GM19035 (cell line): Measurements from ENCODE around the gene FAM47E.

Experiments used
- ATAC-seq: cut with Tn5 transposase; IDR thresholded peaks from one replicate; pipeline ENCODE4 v1.9.1; 2021; ENCODE audit not compliant: unreplicated experiment

Gene FAM47E

DNA sequence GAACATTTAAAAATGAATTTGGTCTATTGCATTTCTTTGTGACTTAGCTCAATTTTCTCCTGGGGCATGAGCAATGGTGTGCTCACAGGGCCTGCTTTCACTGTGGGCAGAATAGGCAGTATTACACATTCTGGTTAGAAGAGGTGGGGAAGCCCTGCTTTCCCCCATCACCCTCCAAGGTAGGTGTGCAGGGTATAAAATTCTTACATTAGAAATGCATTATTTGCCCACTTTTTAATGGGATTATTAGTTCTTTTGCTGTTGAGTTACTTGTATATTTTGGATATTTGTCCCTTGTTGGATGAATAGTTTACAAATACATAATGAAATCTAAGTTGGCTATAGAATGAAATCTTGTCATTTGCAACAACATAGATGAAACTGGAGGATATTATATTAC lies 46.7 kb downstream of the FAM47E start:
- no peak for ATAC-seq

DNA sequence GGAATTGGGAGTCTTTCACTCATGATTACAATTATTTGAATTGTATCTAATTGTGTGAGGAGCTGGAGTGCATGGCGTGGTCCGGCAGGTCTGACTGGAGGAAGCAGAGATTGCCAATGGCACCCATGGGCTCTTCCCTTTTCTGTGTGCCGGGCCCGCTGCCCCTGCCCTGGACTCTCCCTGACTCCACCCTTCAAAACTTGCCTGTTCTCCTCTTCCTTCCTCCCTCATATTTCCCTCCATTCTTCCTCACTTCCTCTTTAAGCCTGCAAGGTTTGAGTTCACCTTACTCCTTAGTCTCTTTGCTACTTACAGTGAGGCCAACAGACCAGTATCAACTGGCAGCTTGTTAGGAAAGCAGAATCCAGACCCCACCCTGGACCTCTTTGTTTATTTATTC lies 48.5 kb downstream of the FAM47E start:
- ATAC-seq, result no peak

GRCh38 chr4:76301068-76301774 lies 49.7 kb downstream of the FAM47E start:
- peak; percentile 97 for ATAC-seq

DNA sequence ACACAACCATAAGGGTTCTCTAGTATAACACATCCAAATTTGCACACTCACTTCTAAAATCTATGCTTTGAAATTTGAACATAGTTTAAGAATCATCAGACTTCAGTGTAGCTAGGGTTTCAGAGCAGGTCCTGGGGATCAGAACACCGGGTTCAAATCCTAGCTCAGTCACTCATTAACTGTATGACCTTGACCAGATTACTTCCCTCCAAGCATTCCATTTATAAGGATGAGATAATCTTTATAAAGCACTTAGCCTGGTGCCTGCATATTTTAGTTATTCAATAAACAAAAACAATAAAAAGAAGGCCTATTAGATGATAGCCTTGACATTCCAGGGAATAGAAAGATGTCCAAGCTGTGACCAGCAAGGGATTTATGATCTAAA lies 50.2 kb downstream of the FAM47E start:
- ATAC-seq, result no peak

DNA sequence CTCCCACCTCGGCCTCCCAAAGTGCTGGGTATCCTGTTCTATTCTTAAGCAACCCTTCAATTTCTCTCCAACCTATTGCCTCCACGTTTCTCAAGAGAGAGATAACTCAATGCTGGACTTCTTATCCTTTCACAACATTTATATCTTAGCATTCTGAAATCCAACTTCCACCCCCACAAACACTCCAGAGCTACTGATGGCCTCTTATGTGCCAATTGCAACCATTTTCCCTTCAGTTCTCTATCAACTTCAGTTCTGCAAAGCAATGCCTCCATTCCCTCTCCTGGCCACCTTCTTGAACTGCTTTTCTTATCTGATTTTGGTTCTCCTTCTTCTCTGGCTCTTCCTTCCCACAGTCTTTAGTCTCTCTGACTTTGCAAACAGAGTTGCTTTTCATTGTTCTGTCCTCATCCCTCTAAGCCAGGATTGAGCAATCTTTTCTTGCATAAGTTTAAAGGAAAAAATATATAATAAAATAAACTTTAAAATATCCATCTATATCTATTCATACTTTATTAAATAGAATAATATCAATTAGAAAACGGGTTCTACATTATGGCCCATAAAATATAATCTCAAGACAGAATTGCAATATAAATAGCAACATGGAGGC lies 51.4 kb downstream of the FAM47E start:
- ATAC-seq, result no peak

DNA sequence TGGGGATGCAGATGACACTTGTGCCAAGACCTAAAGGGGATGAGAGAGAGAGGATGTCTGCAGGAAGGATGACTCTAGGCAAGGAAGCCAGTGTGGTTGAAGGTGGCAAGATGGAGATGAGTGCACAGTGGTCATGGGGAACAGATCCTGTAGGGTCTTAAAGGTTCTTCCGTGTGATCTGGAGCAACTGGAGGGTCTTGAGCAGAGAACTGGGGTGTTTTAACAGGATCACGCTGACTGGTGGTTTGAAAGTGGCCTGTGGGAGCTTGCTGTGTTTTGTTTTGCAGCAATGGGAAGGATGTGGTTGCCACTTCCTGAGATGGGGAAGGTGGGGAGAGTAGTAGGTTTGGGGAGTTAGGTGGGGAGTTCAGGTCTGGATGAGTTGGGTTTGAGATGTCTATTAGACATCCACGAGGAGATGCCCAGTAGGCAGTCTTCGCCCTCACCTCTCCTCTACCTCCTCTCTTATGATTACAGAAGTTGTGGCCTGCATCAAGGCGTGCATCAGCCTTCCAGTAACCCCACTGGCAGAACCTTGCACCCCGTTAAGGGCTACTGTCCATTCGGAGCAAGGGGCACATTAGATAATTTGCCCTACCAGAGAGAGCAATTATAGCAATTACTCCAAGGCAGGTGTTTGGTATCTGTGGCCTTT lies 53.6 kb downstream of the FAM47E start:
- ATAC-seq, result no peak

DNA sequence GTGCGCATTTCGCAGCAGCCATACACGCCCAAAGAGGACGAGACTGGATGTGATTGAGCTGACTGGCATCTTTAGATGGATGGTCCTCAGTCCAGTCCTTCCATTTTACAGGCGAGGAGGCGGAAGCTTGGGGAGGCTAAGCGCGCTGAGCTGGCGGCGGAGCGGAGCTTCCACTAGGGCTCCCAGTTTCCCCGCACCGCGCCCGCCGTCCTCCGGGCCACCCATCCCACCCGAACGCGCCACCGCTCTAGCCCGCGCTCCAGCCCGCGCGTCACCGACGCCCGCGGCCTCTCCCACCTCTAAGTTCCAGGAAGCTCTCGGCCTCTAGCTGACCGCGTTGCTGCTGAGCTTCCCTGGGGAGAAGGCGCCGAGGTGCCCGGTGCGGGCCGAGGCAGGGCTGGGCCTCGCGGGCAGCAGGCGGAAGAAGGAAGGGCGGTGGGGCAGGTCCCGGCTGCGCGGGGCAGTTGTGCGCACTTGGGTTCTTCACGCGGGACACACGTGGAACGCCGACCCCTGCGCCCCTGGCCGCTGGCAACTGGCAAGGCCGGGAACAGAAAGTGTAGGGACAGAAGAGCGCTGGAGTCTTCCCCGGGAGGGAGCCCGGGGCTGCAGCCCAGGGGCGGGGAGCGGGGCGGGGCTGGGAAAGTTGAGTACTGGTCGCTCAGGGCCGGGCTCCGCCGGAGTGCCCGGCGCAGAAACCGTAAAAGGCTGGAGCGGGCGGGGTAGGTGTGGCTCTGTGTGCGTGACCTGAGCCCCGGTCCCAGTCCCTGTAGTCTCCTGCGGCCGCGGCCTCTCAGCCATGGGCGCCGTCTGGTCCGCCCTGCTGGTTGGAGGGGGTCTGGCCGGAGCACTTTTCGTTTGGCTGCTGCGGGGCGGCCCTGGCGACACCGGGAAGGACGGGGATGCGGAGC lies 54.7 kb downstream of the FAM47E start, which contains the start of gene STBD1:
Gene STBD1, plus strand, starts transcription at position 763 of the 911 bp plus-strand sequence. Its CDS starts 37 bp downstream, at position 800.
- ATAC-seq, result peak; percentile 41

GRCh38 chr4:76306882-76307659 lies 55.5 kb downstream of the FAM47E start:
- peak; percentile 42 for ATAC-seq

- no peak for ATAC-seq
These were observed 56.1 kb downstream of the FAM47E start for GRCh38 chr4:76307660-76308014.

DNA sequence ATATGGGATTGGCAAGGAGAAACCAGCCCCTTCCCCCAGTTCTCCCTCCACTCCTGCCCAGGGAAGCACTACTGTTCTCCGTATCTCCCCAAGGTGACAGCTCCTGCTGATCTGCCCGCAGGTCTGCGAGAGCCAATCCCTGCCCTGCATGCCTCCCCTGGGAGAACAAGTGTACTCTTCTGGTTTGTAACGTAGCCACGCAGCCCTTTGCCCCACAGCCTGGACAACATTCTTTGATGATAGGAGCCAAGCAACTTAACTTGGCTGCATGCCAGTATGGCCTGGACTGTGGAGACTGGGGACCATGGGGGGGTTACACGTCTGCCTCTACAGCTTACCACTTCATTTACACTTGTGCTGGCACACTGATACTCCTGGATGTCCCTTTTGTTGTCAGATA lies 57.0 kb downstream of the FAM47E start:
- ATAC-seq, result no peak

GRCh38 chr4:76309939-76310550 lies 58.5 kb downstream of the FAM47E start:
- no peak for ATAC-seq

DNA sequence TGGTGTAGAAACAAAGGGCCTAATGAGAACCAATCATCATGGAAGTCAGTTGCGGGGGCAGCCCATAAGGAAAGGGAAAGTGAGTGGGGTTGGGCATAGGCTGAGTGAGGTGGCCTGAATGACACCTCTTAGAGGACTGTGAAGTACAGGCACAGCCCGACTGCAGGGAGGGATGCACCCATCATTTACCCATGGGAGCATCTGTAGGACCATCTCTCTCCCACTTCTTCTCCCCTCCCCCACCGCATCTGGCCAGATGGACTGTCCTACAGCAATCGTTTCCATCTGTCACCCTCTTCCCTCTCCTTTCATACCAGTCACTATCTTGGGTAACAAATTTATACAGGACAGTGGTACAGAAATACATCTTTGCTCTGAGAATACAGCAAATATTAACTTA lies 59.2 kb downstream of the FAM47E start:
- ATAC-seq, result no peak

- no peak for ATAC-seq
These were observed 60.4 kb downstream of the FAM47E start for GRCh38 chr4:76311896-76312331.

GRCh38 chr4:76312457-76312856 lies 60.9 kb downstream of the FAM47E start:
- no peak for ATAC-seq

- no peak for ATAC-seq
These were observed 62.0 kb downstream of the FAM47E start for GRCh38 chr4:76313547-76313946.

GRCh38 chr4:76315267-76315918 lies 63.9 kb downstream of the FAM47E start:
- no peak for ATAC-seq

DNA sequence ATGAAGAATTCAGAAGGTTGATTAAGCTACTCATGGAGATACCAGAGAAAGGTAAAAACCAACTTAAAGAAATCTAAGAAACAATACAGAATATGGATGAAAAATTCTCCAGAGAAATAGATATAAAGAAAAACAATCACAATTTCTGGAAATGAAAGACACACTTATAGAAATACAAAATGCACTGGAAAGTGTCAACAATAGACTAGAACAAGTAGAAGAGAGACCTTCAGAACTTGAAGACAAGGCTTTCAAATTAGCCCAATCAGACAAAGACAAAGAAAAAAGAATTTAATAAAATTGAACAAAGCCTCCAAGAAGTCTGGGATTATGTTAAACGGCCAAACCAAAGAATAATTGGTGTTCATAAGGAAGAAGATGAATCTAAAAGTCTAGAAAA lies 64.6 kb downstream of the FAM47E start:
- no peak for ATAC-seq

- no peak for ATAC-seq
These were observed 70.7 kb downstream of the FAM47E start for GRCh38 chr4:76322236-76322635.

GRCh38 chr4:76325072-76325471 lies 73.6 kb downstream of the FAM47E start:
- no peak for ATAC-seq

DNA sequence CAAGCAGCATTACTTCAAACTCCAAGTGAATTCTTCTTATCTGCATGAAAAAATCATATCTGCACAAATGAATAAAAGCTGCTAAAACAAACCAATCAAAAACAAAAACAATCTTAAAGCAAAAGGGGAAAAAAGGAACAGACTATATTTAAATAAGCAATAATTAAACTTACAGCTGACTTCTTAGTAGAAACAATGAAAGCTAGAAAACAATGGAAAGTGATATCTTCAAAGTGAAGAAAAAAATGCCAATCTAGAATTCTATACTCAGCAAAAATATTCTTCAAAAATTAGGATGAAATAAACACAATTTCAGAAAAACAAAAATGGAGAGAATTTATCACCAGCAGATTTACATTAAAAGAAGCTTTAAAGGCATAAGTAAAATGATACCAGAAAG lies 75.0 kb downstream of the FAM47E start:
- no peak for ATAC-seq
